Measurements from ENCODE around the gene SNRK. TPM values are rescaled to one million over a fixed set of nuclear protein-coding genes. Genes with fewer than 3 reads are reported as not detected.

Gene SNRK
- total and polyA plus RNA-seq, 4 donors = 40.7 to 79.2 (median 48.7) TPM

- DNase-seq (ENCODE audit: low read depth in 4 of 6, low spot score in 6 of 6) = peak in 2 of 6 donors; percentile 53
- WGBS (ENCODE audit: insufficient coverage) = 0% methylated on average over 52 of the region's 54 CpGs
- H3K27me3 ChIP-seq (ENCODE audit: control insufficient read depth, insufficient read depth, low read length) = no peaks in the 10 kb centered on the region
- H3K36me3 ChIP-seq (ENCODE audit: control insufficient read depth, insufficient read depth, low read length) = no peaks in the 10 kb centered on the region
- H3K4me3 ChIP-seq (ENCODE audit: low read depth, low read length) = peak overlapping the region; percentile 69
- H3K4me1 ChIP-seq (ENCODE audit: control insufficient read depth, insufficient read depth, low read length) = peaks cover 10% of the 10 kb centered on the region
- peak overlapping the region; percentile 49 for H3K27ac ChIP-seq (ENCODE audit: low read depth, low read length)
- H3K9me3 ChIP-seq (ENCODE audit: control insufficient read depth, insufficient read depth, low read length) = no peaks in the 10 kb centered on the region
Measured at GRCh38 chr3:43286841-43287499, 630 bp downstream of the SNRK start.

GRCh38 chr3:43287500-43287873, 1.1 kb downstream of the SNRK start:
- WGBS (ENCODE audit: insufficient coverage) = no CpG with 5 or more reads among the region's 3 CpGs
- Histone ChIP-seq H3K36me3 (ENCODE audit: control insufficient read depth, insufficient read depth, low read length) (no peaks in the 10 kb centered on the region), H3K27ac (ENCODE audit: low read depth, low read length) (peak overlapping the region; percentile 49), H3K27me3 (ENCODE audit: control insufficient read depth, insufficient read depth, low read length) (no peaks in the 10 kb centered on the region), H3K9me3 (ENCODE audit: control insufficient read depth, insufficient read depth, low read length) (no peaks in the 10 kb centered on the region), H3K4me1 (ENCODE audit: control insufficient read depth, insufficient read depth, low read length) (peaks cover 10% of the 10 kb centered on the region), H3K4me3 (ENCODE audit: low read depth, low read length) (peak overlapping the region; percentile 69)
- DNase-seq (ENCODE audit: low read depth in 4 of 6, low spot score in 6 of 6) = no peak

- H3K36me3 ChIP-seq (ENCODE audit: control insufficient read depth, insufficient read depth, low read length) = no peaks in the 10 kb centered on the region
- peaks cover 10% of the 10 kb centered on the region for H3K4me1 ChIP-seq (ENCODE audit: control insufficient read depth, insufficient read depth, low read length)
- WGBS (ENCODE audit: insufficient coverage) = no CpG with 5 or more reads among the region's 2 CpGs
- DNase-seq (ENCODE audit: low read depth in 4 of 6, low spot score in 6 of 6) = no peak
- H3K9me3 ChIP-seq (ENCODE audit: control insufficient read depth, insufficient read depth, low read length) = no peaks in the 10 kb centered on the region
- peak overlapping the region; percentile 69 for H3K4me3 ChIP-seq (ENCODE audit: low read depth, low read length)
- no peak overlapping the region for H3K27ac ChIP-seq (ENCODE audit: low read depth, low read length)
- H3K27me3 ChIP-seq (ENCODE audit: control insufficient read depth, insufficient read depth, low read length) = no peaks in the 10 kb centered on the region
Measured at GRCh38 chr3:43288366-43288765, 2.0 kb downstream of the SNRK start.

- H3K27ac ChIP-seq (ENCODE audit: low read depth, low read length) = no peak overlapping the region
- no peaks in the 10 kb centered on the region for H3K27me3 ChIP-seq (ENCODE audit: control insufficient read depth, insufficient read depth, low read length)
- H3K4me1 ChIP-seq (ENCODE audit: control insufficient read depth, insufficient read depth, low read length) = peaks cover 10% of the 10 kb centered on the region
- WGBS (ENCODE audit: insufficient coverage) = 84% methylated on average over 2 of the region's 2 CpGs
- DNase-seq (ENCODE audit: low read depth in 4 of 6, low spot score in 6 of 6) = no peak
- no peaks in the 10 kb centered on the region for H3K36me3 ChIP-seq (ENCODE audit: control insufficient read depth, insufficient read depth, low read length)
- H3K4me3 ChIP-seq (ENCODE audit: low read depth, low read length) = no peak overlapping the region
- no peaks in the 10 kb centered on the region for H3K9me3 ChIP-seq (ENCODE audit: control insufficient read depth, insufficient read depth, low read length)
Measured at GRCh38 chr3:43288850-43289249, 2.5 kb downstream of the SNRK start.

- 67% methylated on average over 2 of the region's 2 CpGs for WGBS (ENCODE audit: insufficient coverage)
- Histone ChIP-seq H3K4me1 (ENCODE audit: control insufficient read depth, insufficient read depth, low read length) (peaks cover 10% of the 10 kb centered on the region), H3K4me3 (ENCODE audit: low read depth, low read length) (no peak overlapping the region), H3K27me3 (ENCODE audit: control insufficient read depth, insufficient read depth, low read length) (no peaks in the 10 kb centered on the region), H3K36me3 (ENCODE audit: control insufficient read depth, insufficient read depth, low read length) (no peaks in the 10 kb centered on the region), H3K9me3 (ENCODE audit: control insufficient read depth, insufficient read depth, low read length) (no peaks in the 10 kb centered on the region), H3K27ac (ENCODE audit: low read depth, low read length) (no peak overlapping the region)
- DNase-seq (ENCODE audit: low read depth in 4 of 6, low spot score in 6 of 6) = no peak
Measured at GRCh38 chr3:43289401-43289800, 3.1 kb downstream of the SNRK start.

- no peaks in the 10 kb centered on the region for H3K9me3 ChIP-seq (ENCODE audit: control insufficient read depth, insufficient read depth, low read length)
- 78% methylated on average over 4 of the region's 5 CpGs for WGBS (ENCODE audit: insufficient coverage)
- H3K27me3 ChIP-seq (ENCODE audit: control insufficient read depth, insufficient read depth, low read length) = no peaks in the 10 kb centered on the region
- no peaks in the 10 kb centered on the region for H3K36me3 ChIP-seq (ENCODE audit: control insufficient read depth, insufficient read depth, low read length)
- no peak overlapping the region for H3K4me3 ChIP-seq (ENCODE audit: low read depth, low read length)
- H3K4me1 ChIP-seq (ENCODE audit: control insufficient read depth, insufficient read depth, low read length) = peaks cover 10% of the 10 kb centered on the region
- DNase-seq (ENCODE audit: low read depth in 4 of 6, low spot score in 6 of 6) = no peak
- no peak overlapping the region for H3K27ac ChIP-seq (ENCODE audit: low read depth, low read length)
Measured at GRCh38 chr3:43289841-43290470, 3.6 kb downstream of the SNRK start.

- DNase-seq (ENCODE audit: low read depth in 4 of 6, low spot score in 6 of 6) = no peak
- H3K4me1 ChIP-seq (ENCODE audit: control insufficient read depth, insufficient read depth, low read length) = peaks cover 5% of the 10 kb centered on the region
- H3K36me3 ChIP-seq (ENCODE audit: control insufficient read depth, insufficient read depth, low read length) = no peaks in the 10 kb centered on the region
- H3K9me3 ChIP-seq (ENCODE audit: control insufficient read depth, insufficient read depth, low read length) = no peaks in the 10 kb centered on the region
- H3K27me3 ChIP-seq (ENCODE audit: control insufficient read depth, insufficient read depth, low read length) = no peaks in the 10 kb centered on the region
- 86% methylated on average over 2 of the region's 4 CpGs for WGBS (ENCODE audit: insufficient coverage)
- peak overlapping the region; percentile 34 for H3K27ac ChIP-seq (ENCODE audit: low read depth, low read length)
- no peak overlapping the region for H3K4me3 ChIP-seq (ENCODE audit: low read depth, low read length)
Measured at GRCh38 chr3:43290956-43291355, 4.6 kb downstream of the SNRK start.

- no peak overlapping the region for H3K4me3 ChIP-seq (ENCODE audit: low read depth, low read length)
- WGBS (ENCODE audit: insufficient coverage) = no CpG with 5 or more reads among the region's 1 CpG
Measured at GRCh38 chr3:43291546-43291945, 5.2 kb downstream of the SNRK start.

GRCh38 chr3:43294975-43295374, 8.6 kb downstream of the SNRK start:
- Histone ChIP-seq H3K9me3 (ENCODE audit: control insufficient read depth, insufficient read depth, low read length) (no peaks in the 10 kb centered on the region), H3K36me3 (ENCODE audit: control insufficient read depth, insufficient read depth, low read length) (no peaks in the 10 kb centered on the region), H3K27me3 (ENCODE audit: control insufficient read depth, insufficient read depth, low read length) (no peaks in the 10 kb centered on the region), H3K4me1 (ENCODE audit: control insufficient read depth, insufficient read depth, low read length) (peaks cover 2% of the 10 kb centered on the region), H3K27ac (ENCODE audit: low read depth, low read length) (no peak overlapping the region), H3K4me3 (ENCODE audit: low read depth, low read length) (no peak overlapping the region)
- DNase-seq (ENCODE audit: low read depth in 4 of 6, low spot score in 6 of 6) = no peak
- WGBS (ENCODE audit: insufficient coverage) = no CpG with 5 or more reads among the region's 1 CpG

More at GRCh38 chr3:43291546-43291945, 5.2 kb downstream of the SNRK start:
- peaks cover 2% of the 10 kb centered on the region for H3K4me1 ChIP-seq (ENCODE audit: control insufficient read depth, insufficient read depth, low read length)
- no peaks in the 10 kb centered on the region for H3K27me3 ChIP-seq (ENCODE audit: control insufficient read depth, insufficient read depth, low read length)
- no peak overlapping the region for H3K27ac ChIP-seq (ENCODE audit: low read depth, low read length)
- no peak for DNase-seq (ENCODE audit: low read depth in 4 of 6, low spot score in 6 of 6)
- no peaks in the 10 kb centered on the region for H3K9me3 ChIP-seq (ENCODE audit: control insufficient read depth, insufficient read depth, low read length)
- no peaks in the 10 kb centered on the region for H3K36me3 ChIP-seq (ENCODE audit: control insufficient read depth, insufficient read depth, low read length)

- WGBS (ENCODE audit: insufficient coverage) = no CpG with 5 or more reads among the region's 1 CpG
- H3K27ac ChIP-seq (ENCODE audit: low read depth, low read length) = no peak overlapping the region
- H3K36me3 ChIP-seq (ENCODE audit: control insufficient read depth, insufficient read depth, low read length) = no peaks in the 10 kb centered on the region
- no peaks in the 10 kb centered on the region for H3K9me3 ChIP-seq (ENCODE audit: control insufficient read depth, insufficient read depth, low read length)
- no peak overlapping the region for H3K4me3 ChIP-seq (ENCODE audit: low read depth, low read length)
- H3K4me1 ChIP-seq (ENCODE audit: control insufficient read depth, insufficient read depth, low read length) = no peaks in the 10 kb centered on the region
- H3K27me3 ChIP-seq (ENCODE audit: control insufficient read depth, insufficient read depth, low read length) = no peaks in the 10 kb centered on the region
- DNase-seq (ENCODE audit: low read depth in 4 of 6, low spot score in 6 of 6) = no peak
Measured at GRCh38 chr3:43296565-43296964, 10.2 kb downstream of the SNRK start.

All from spinal cord (tissue), 10 donors.